ENCODE measurements around the gene FAM98C. TPM values are rescaled to one million over a fixed set of nuclear protein-coding genes. Genes with fewer than 3 reads are reported as not detected.
A peak's percentile ranks its signal among the peaks of the same experiment; 100 is the strongest.

FAM98C gene
- polyA plus RNA-seq, 1 of the 3 experiments (the other 2 are of a cell fraction), result 26.7 TPM

- TF ChIP-seq SMC3 (IDR thresholded peaks at IDR 0.05; ENCODE audit: low read depth, low read length) (no peak), MXI1 (IDR thresholded peaks at IDR 0.05; ENCODE audit: low read depth, low read length) (no peak)
These were observed 16.5 kb upstream of the FAM98C start (continued) for GRCh38 chr19:38386300-38386970.

GRCh38 chr19:38386971-38387549, 15.8 kb upstream of the FAM98C start:
- H3F3A ChIP-seq (replicated peaks; ENCODE audit: insufficient read depth), result peaks cover 22% of the 10 kb centered on the region
- 0 out of 2 replicates have a peak, but pooled peaks cover 5% of the 10 kb centered on the region for H4K20me1 ChIP-seq (ENCODE audit: insufficient read depth)
- ChIA-PET CTCF (interaction anchor here (0.8 to 4.1 kb wide), 5 partner anchors 11 to 543 kb away, joined by 3 to 34 read pairs (median 4); partner anchors contain the start of genes CATSPERG, FAM98C, MRPS12 and SARS2), POLR2A (interaction anchor here (0.6 to 4.1 kb wide), 5 partner anchors 12 to 588 kb away, joined by 3 to 30 read pairs (median 7); partner anchors contain the start of genes FAM98C, FBXO17 and PSMD8)
- H3K36me3 ChIP-seq (replicated peaks in 1 of 2; ENCODE audit: control insufficient read depth in 1 of 2, insufficient read depth in 2 of 2, low read length in 1 of 2), result peaks cover 16 to 26% of the 10 kb centered on the region in 2 experiments
- DNase-seq, result peak; percentile 63
- peaks cover 30% of the 10 kb centered on the region for H3K79me2 ChIP-seq (ENCODE audit: insufficient read depth)
- H3K9me3 ChIP-seq, result no peaks in the 10 kb centered on the region
- H3K9ac ChIP-seq, result peak overlapping the region; percentile 70
- H3K4me2 ChIP-seq, result peak overlapping the region; percentile 98
- H3K4me1 ChIP-seq (ENCODE audit: control insufficient read depth in 1 of 2, insufficient read depth in 2 of 2, low read depth in 1 of 2, low read length in 1 of 2), result peaks cover 9 to 13% of the 10 kb centered on the region in 2 experiments; a peak in 2 of 4 replicates
- no peaks in the 10 kb centered on the region for H3K27me3 ChIP-seq (ENCODE audit: insufficient read depth)
- peak overlapping the region; percentile 84 to 99 for H3K4me3 ChIP-seq (ENCODE audit: low read depth in 2 of 2, low read length in 1 of 2)
- H3K9me2 ChIP-seq, result no peaks in the 10 kb centered on the region
- H2AFZ ChIP-seq (ENCODE audit: low read depth), result peak overlapping the region; percentile 78; the same call in 1 of the 2 replicates
- H3K27ac ChIP-seq (ENCODE audit: low read depth in 2 of 2, low read length in 1 of 2), result peak overlapping the region; percentile 88 to 95
- no peak for TF ChIP-seq NRF1 (IDR thresholded peaks at IDR 0.05; ENCODE audit: low read depth, low read length)
- no peak for TF ChIP-seq NFIC (IDR thresholded peaks at IDR 0.05; ENCODE audit: borderline replicate concordance)
- TF ChIP-seq YY1 (IDR thresholded peaks at IDR 0.05; ENCODE audit: low read depth), result no peak
- no peak for TF ChIP-seq RXRA (IDR thresholded peaks at IDR 0.05; ENCODE audit: borderline replicate concordance, low read depth)
- no peak for TF ChIP-seq FOSL2 (IDR thresholded peaks at IDR 0.05; ENCODE audit: borderline replicate concordance, low read depth)
- no peak for TF ChIP-seq REST (IDR thresholded peaks at IDR 0.05; ENCODE audit: low read depth, low read length)
- no peak for TF ChIP-seq JUND (IDR thresholded peaks at IDR 0.05)
- no peak for TF ChIP-seq USF2 (IDR thresholded peaks at IDR 0.05; ENCODE audit: borderline replicate concordance, low read depth, low read length)
- TF ChIP-seq, protein P1, sequence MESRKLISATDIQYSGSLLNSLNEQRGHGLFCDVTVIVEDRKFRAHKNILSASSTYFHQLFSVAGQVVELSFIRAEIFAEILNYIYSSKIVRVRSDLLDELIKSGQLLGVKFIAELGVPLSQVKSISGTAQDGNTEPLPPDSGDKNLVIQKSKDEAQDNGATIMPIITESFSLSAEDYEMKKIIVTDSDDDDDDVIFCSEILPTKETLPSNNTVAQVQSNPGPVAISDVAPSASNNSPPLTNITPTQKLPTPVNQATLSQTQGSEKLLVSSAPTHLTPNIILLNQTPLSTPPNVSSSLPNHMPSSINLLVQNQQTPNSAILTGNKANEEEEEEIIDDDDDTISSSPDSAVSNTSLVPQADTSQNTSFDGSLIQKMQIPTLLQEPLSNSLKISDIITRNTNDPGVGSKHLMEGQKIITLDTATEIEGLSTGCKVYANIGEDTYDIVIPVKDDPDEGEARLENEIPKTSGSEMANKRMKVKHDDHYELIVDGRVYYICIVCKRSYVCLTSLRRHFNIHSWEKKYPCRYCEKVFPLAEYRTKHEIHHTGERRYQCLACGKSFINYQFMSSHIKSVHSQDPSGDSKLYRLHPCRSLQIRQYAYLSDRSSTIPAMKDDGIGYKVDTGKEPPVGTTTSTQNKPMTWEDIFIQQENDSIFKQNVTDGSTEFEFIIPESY (IDR thresholded peaks at IDR 0.05; ENCODE audit: borderline replicate concordance, low read depth), result no peak
- no peak for TF ChIP-seq FOXJ3 (CRISPR knock-in tag; IDR thresholded peaks at IDR 0.05)
- TF ChIP-seq MAX (IDR thresholded peaks at IDR 0.05; ENCODE audit: low read depth), result no peak
- no peak for TF ChIP-seq PBX3 (IDR thresholded peaks at IDR 0.05)
- 61% methylated on average over 28 of the region's 36 CpGs for WGBS (ENCODE audit: low lambda C conversion rate)
